B cell (primary cell): Measurements from ENCODE around the gene ULBP2. TPM values are rescaled to one million over a fixed set of nuclear protein-coding genes. Genes with fewer than 3 reads are reported as not detected.

Source experiments
- ATAC-seq: fragments of 200-7000 bp; cut with Tn5 transposase; one replicate; pipeline ENCODE4 v1.10.0; 2021; ENCODE audit warnings: low read depth, mild to moderate bottlenecking, moderate number of reproducible peaks, moderate library complexity
- CTCF ChIA-PET: fragments of 350-600 bp; sonication (Branson Sonifier 250); formaldehyde crosslinking; loops from one replicate; lab custom pipeline; 2021; ENCODE audit warnings: antibody characterized with exemption, inconsistent platforms; lab: Charles Lee
- POLR2A ChIA-PET: fragments of 350-600 bp; sonication (Branson Sonifier 250); formaldehyde crosslinking; loops from one replicate; lab custom pipeline; 2021; ENCODE audit warnings: antibody characterized with exemption; lab: Charles Lee
- DNase-seq: peaks from one replicate; pipeline ENCODE4 v3.0.0; 2013
- H2AFZ ChIP-seq: 2 replicates; pipeline ENCODE4 v1.6.1; 2012; ENCODE audit warnings: mild to moderate bottlenecking, low read depth, low read length; ENCODE audit not compliant: insufficient read depth, poor library complexity, severe bottlenecking
- H3K27ac ChIP-seq, 2 donors: 1 replicate in 1 of 2; 2 replicates in 1 of 2; pipeline ENCODE4 v1.5.1; 2012 to 2013; ENCODE audit warnings: low read length in 2 of 2, mild to moderate bottlenecking in 2 of 2, moderate library complexity in 1 of 2
- H3K27me3 ChIP-seq, 4 experiments: fragments of 200-600 bp in 1 of 4; sonication (generic) in 1 of 4; replicated peaks in 1 of 4; 1 replicate in 2 of 4; 2 replicates in 2 of 4; pipeline versions ENCODE4 v1.6.1 to v1.7.0; 2013 to 2016; ENCODE audit warnings: low read length in 3 of 4, mild to moderate bottlenecking in 2 of 4, mixed read lengths in 1 of 4, moderate library complexity in 1 of 4; ENCODE audit not compliant: insufficient read depth in 4 of 4, control insufficient read depth in 3 of 4; ENCODE audit errors: control extremely low read depth in 1 of 4
- H3K36me3 ChIP-seq, 2 experiments: replicated peaks in 1 of 2; 1 replicate in 1 of 2; 2 replicates in 1 of 2; pipeline versions ENCODE4 v1.6.1 to v1.7.1; 2013; ENCODE audit warnings: low read length in 1 of 2; ENCODE audit not compliant: insufficient read depth in 2 of 2, control insufficient read depth in 1 of 2; ENCODE audit errors: control extremely low read depth in 1 of 2, extremely low read depth in 1 of 2
- H3K4me1 ChIP-seq, 2 donors: fragments of 200-600 bp in 1 of 2; sonication (generic) in 1 of 2; 1 replicate in 1 of 2; 2 replicates in 1 of 2; pipeline versions ENCODE4 v1.5.1 to v1.6.1; 2013 to 2017; ENCODE audit warnings: low read length in 2 of 2; ENCODE audit not compliant: control insufficient read depth in 2 of 2, insufficient read depth in 2 of 2
- H3K4me2 ChIP-seq: replicated peaks from 2 replicates; pipeline ENCODE3; 2012; ENCODE audit warnings: mild to moderate bottlenecking, low read depth, low read length; ENCODE audit not compliant: poor library complexity, severe bottlenecking
- H3K4me3 ChIP-seq, 5 experiments: fragments of 200-600 bp in 1 of 5; sonication (generic) in 1 of 5; 1 replicate in 3 of 5; 2 replicates in 2 of 5; pipeline versions ENCODE4 v1.5.1 to v1.7.0; 2011 to 2016; ENCODE audit warnings: low read length in 4 of 5, mild to moderate bottlenecking in 4 of 5, low read depth in 2 of 5, control low read depth in 1 of 5, moderate library complexity in 1 of 5; ENCODE audit not compliant: insufficient read depth in 1 of 5; ENCODE audit errors: control extremely low read depth in 1 of 5, extremely low read depth in 1 of 5
- H3K79me2 ChIP-seq: fragments of 200-600 bp; sonication (generic); one replicate; pipeline ENCODE4 v1.6.0; 2016; ENCODE audit warnings: low read length; ENCODE audit not compliant: control insufficient read depth, insufficient read depth
- H3K9ac ChIP-seq: fragments of 200-600 bp; sonication (generic); 2 replicates; pipeline ENCODE4 v1.6.1; 2017; ENCODE audit warnings: mild to moderate bottlenecking, low read length, moderate library complexity
- H3K9me3 ChIP-seq, 3 donors: one replicate each; pipeline versions ENCODE4 v1.6.1 to v1.7.1; 2013; ENCODE audit warnings: low read length in 2 of 3; ENCODE audit not compliant: control insufficient read depth in 2 of 3, insufficient read depth in 1 of 3; ENCODE audit errors: control extremely low read depth in 1 of 3
- H4K20me1 ChIP-seq: 2 replicates; pipeline ENCODE4 v1.6.0; 2012; ENCODE audit warnings: mild to moderate bottlenecking, low read length; ENCODE audit not compliant: insufficient read depth, control insufficient read depth, poor library complexity, severe bottlenecking
- H3K27ac Mint-ChIP-seq: one replicate; pipeline ENCODE4 v1.8.0; 2021; ENCODE audit warnings: mixed read lengths
- H3K27me3 Mint-ChIP-seq: one replicate; pipeline ENCODE4 v1.8.0; 2021; ENCODE audit warnings: mixed read lengths
- H3K4me1 Mint-ChIP-seq: one replicate; pipeline ENCODE4 v1.8.0; 2021; ENCODE audit warnings: mixed read lengths
- H3K4me3 Mint-ChIP-seq: one replicate; pipeline ENCODE4 v1.8.0; 2021; ENCODE audit warnings: mixed read lengths
- H3K9me3 Mint-ChIP-seq: one replicate; pipeline ENCODE4 v1.8.0; 2022; ENCODE audit warnings: mixed read lengths; ENCODE audit not compliant: insufficient read depth
- CTCF ChIP-seq: fragments of 200-600 bp; IDR thresholded peaks from one replicate; pipeline ENCODE4 v1.8.0; 2022; ENCODE audit warnings: antibody characterized with exemption, mild to moderate bottlenecking
- EZH2 ChIP-seq: IDR thresholded peaks from 2 replicates; pipeline ENCODE4 v1.6.1; 2012; ENCODE audit warnings: borderline replicate concordance, low read depth, mild to moderate bottlenecking, moderate library complexity, low read length; ENCODE audit not compliant: insufficient read depth, poor library complexity, severe bottlenecking
- WGBS: methylation state at CpG from one replicate; pipeline ENCODE4 v1.1.5; 2013; ENCODE audit warnings: missing lambda C conversion rate; ENCODE audit not compliant: insufficient coverage; 5-methylcytosine and 5-hydroxymethylcytosine counted together
- intact Hi-C: fragments of 100-400 bp; cut with micrococcal nuclease; formaldehyde crosslinking; loops from one replicate; pipeline ENCODE4 v1.10.0; 2022
- polyA plus RNA-seq: library from polyadenylated mRNA; depleted of rRNA; stranded (reverse); fragments of >200 nt; gene quantifications from 2 replicates; pipeline ENCODE4 v1.2.3, GENCODE V29; 2012
- total RNA-seq, 2 donors: library from RNA; stranded (reverse); fragments of 120-200 nt in 1 of 2; gene quantifications; 1 replicate in 1 of 2; 2 replicates in 1 of 2; pipeline versions ENCODE4 v1.2.3 to v1.2.4, GENCODE V29; 2013 to 2022

The ULBP2 gene
- total and polyA plus RNA-seq, 2 donors (not counting 1 experiment from before 2014, with no cell fraction given), result 0.31 TPM; not detected in 1

DNA sequence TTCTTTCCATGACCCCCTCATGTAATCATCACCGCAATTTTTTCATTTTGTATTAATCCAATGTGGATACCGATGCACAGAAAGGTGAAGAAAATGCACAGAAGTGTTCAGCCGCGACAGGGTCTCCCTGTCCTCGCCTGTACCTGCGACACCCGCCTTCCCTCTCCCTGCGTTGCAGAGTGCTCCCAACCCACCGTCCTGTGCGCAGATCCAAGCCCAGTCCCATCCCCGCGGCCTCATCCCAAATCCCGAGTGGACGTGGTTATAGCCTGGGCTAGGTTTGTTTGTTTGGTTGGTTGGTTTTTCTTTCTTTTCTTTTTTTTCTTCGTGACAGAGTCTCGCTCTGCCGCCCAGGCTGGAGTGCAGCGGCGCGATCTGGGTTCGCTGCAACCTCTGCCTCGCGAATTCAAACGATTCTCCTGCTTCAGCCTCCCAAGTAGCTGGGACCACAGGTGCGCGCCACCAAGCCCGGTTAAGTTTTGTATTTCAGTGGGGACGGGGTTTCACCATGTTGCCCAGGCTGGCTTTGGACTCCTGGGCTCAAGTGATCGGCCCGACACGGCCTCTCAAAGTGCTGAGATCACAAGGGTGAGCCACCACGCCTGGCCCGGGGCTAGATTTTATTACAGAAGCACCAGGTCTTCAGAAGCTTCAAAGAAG lies 18.4 kb upstream of the ULBP2 start:
- Histone ChIP-seq H3K27ac (no peak overlapping the region), H3K9ac (peak overlapping the region; percentile 66), H2AFZ (peak overlapping the region; percentile 41), H3K27me3 (peaks cover 0 to 72% (median 44%) of the 10 kb centered on the region in 4 experiments), H4K20me1 (no peaks in the 10 kb centered on the region), H3K36me3 (no peaks in the 10 kb centered on the region), H3K79me2 (no peaks in the 10 kb centered on the region), H3K4me1 (peaks cover 29 to 32% of the 10 kb centered on the region in 2 donors), H3K4me3 (peak overlapping the region in 4 of 5 experiments; percentile 16 to 70 (median 52)), H3K9me3 (peaks cover 0 to 32% (median 0%) of the 10 kb centered on the region in 3 donors), H3K4me2 (peak overlapping the region; percentile 95)
- Mint-ChIP-seq H3K27me3 (peaks cover 85% of the 10 kb centered on the region), H3K4me1 (peaks cover 36% of the 10 kb centered on the region), H3K4me3 (peak overlapping the region; percentile 94), H3K9me3 (no peaks in the 10 kb centered on the region), H3K27ac (peak overlapping the region; percentile 64)
- TF ChIP-seq CTCF, result no peak
- no peak for TF ChIP-seq EZH2
- ATAC-seq (no peak), DNase-seq (no peak)
- ChIA-PET POLR2A (no interaction called here), CTCF (interaction anchor here (1.4 to 2.4 kb wide), 2 partner anchors 88 to 90 kb away, joined by 6 to 10 read pairs; no protein-coding TSS in a partner anchor)
- 22% methylated on average over 24 of the region's 33 CpGs for WGBS
- intact Hi-C loops, result loop anchor here (2.0 kb wide), 1 partner anchor 59 kb away; the partner anchor contains the start of gene LRP11
